ENCODE measurements around the gene HSD17B7. TPM values are rescaled to one million over a fixed set of nuclear protein-coding genes. Genes with fewer than 3 reads are reported as not detected.
"Not testable (repeated sequence)": the region's sequence is repeated elsewhere in the genome, so short reads cannot be mapped to it uniquely, and the experiment has no call there.

Gene HSD17B7
- total RNA-seq, 1 experiment from 2014 or later = 55.6 TPM

GRCh38 chr1:162799995-162800830, 9.7 kb downstream of the HSD17B7 start:
- DNase-seq (ENCODE audit: low spot score) = peak; percentile 85
- ChIA-PET POLR2A (ENCODE audit: low non-redundant PET) (interaction anchor here (0.6 kb wide), 2 partner anchors 31 to 186 kb away, joined by 3 to 16 read pairs; no protein-coding TSS in a partner anchor), CTCF (interaction anchor here (0.5 to 1.2 kb wide), 10 partner anchors 98 to 763 kb away, joined by 3 to 13 read pairs (median 3); no protein-coding TSS in a partner anchor)
- H3K4me3 ChIP-seq (ENCODE audit: low read depth, low read length, poor library complexity, severe bottlenecking); H3K4me1 ChIP-seq (ENCODE audit: insufficient read depth, low read length, poor library complexity, severe bottlenecking); H3K27ac ChIP-seq (ENCODE audit: low read depth, low read length, poor library complexity, severe bottlenecking); H3K9me3 ChIP-seq (ENCODE audit: low read depth, low read length, poor library complexity, severe bottlenecking); BruUV-seq (replicated peaks); H3K27me3 ChIP-seq (replicated peaks; ENCODE audit: insufficient read depth, low read depth, low read length, poor library complexity): not testable (repeated sequence)
- TF ChIP-seq CTCF (conservative IDR thresholded peaks at IDR 0.05; ENCODE audit: low read depth, low read length) = peak; percentile 63
- intact Hi-C loops (cut with micrococcal nuclease; ENCODE audit: unreplicated experiment) = loop anchor here (1.0 to 10.0 kb wide), 2 partner anchors 187 to 745 kb away; no protein-coding TSS in a partner anchor
- H3K36me3 ChIP-seq (ENCODE audit: insufficient read depth, low read length, poor library complexity, severe bottlenecking) = peaks cover 59% of the 10 kb centered on the region

- intact Hi-C loops (cut with micrococcal nuclease; ENCODE audit: unreplicated experiment); H3K9me3 ChIP-seq (ENCODE audit: low read depth, low read length, poor library complexity, severe bottlenecking); BruUV-seq (replicated peaks); H3K4me3 ChIP-seq (ENCODE audit: low read depth, low read length, poor library complexity, severe bottlenecking); POLR2A ChIA-PET (ENCODE audit: low non-redundant PET); DNase-seq (ENCODE audit: low spot score); H3K27me3 ChIP-seq (replicated peaks; ENCODE audit: insufficient read depth, low read depth, low read length, poor library complexity); H3K4me1 ChIP-seq (ENCODE audit: insufficient read depth, low read length, poor library complexity, severe bottlenecking); H3K27ac ChIP-seq (ENCODE audit: low read depth, low read length, poor library complexity, severe bottlenecking); CTCF ChIA-PET: not testable (repeated sequence)
- H3K36me3 ChIP-seq (ENCODE audit: insufficient read depth, low read length, poor library complexity, severe bottlenecking) = peaks cover 36% of the 10 kb centered on the region
Observed at GRCh38 chr1:162807503-162807902, 17.0 kb downstream of the HSD17B7 start.

- H3K27ac ChIP-seq (ENCODE audit: low read depth, low read length, poor library complexity, severe bottlenecking); H3K4me1 ChIP-seq (ENCODE audit: insufficient read depth, low read length, poor library complexity, severe bottlenecking); intact Hi-C loops (cut with micrococcal nuclease; ENCODE audit: unreplicated experiment); CTCF ChIA-PET; H3K27me3 ChIP-seq (replicated peaks; ENCODE audit: insufficient read depth, low read depth, low read length, poor library complexity); H3K4me3 ChIP-seq (ENCODE audit: low read depth, low read length, poor library complexity, severe bottlenecking); H3K9me3 ChIP-seq (ENCODE audit: low read depth, low read length, poor library complexity, severe bottlenecking); POLR2A ChIA-PET (ENCODE audit: low non-redundant PET); H3K36me3 ChIP-seq (ENCODE audit: insufficient read depth, low read length, poor library complexity, severe bottlenecking); DNase-seq (ENCODE audit: low spot score): not testable (repeated sequence)
- BruUV-seq (replicated peaks) = TSS peak; percentile 73
Observed at GRCh38 chr1:162812357-162812756, 21.9 kb downstream of the HSD17B7 start.

- H3K27me3 ChIP-seq (replicated peaks; ENCODE audit: insufficient read depth, low read depth, low read length, poor library complexity); intact Hi-C loops (cut with micrococcal nuclease; ENCODE audit: unreplicated experiment); H3K27ac ChIP-seq (ENCODE audit: low read depth, low read length, poor library complexity, severe bottlenecking); H3K9me3 ChIP-seq (ENCODE audit: low read depth, low read length, poor library complexity, severe bottlenecking); CTCF ChIA-PET; DNase-seq (ENCODE audit: low spot score); BruUV-seq (replicated peaks); H3K36me3 ChIP-seq (ENCODE audit: insufficient read depth, low read length, poor library complexity, severe bottlenecking); POLR2A ChIA-PET (ENCODE audit: low non-redundant PET); H3K4me3 ChIP-seq (ENCODE audit: low read depth, low read length, poor library complexity, severe bottlenecking): not testable (repeated sequence)
- peaks cover 15% of the 10 kb centered on the region for H3K4me1 ChIP-seq (ENCODE audit: insufficient read depth, low read length, poor library complexity, severe bottlenecking)
Observed at GRCh38 chr1:162818136-162818535, 27.6 kb downstream of the HSD17B7 start.

GRCh38 chr1:162818666-162819065, 28.2 kb downstream of the HSD17B7 start:
- DNase-seq (ENCODE audit: low spot score); H3K27ac ChIP-seq (ENCODE audit: low read depth, low read length, poor library complexity, severe bottlenecking); BruUV-seq (replicated peaks); CTCF ChIA-PET; H3K4me3 ChIP-seq (ENCODE audit: low read depth, low read length, poor library complexity, severe bottlenecking); intact Hi-C loops (cut with micrococcal nuclease; ENCODE audit: unreplicated experiment); POLR2A ChIA-PET (ENCODE audit: low non-redundant PET); H3K9me3 ChIP-seq (ENCODE audit: low read depth, low read length, poor library complexity, severe bottlenecking); H3K36me3 ChIP-seq (ENCODE audit: insufficient read depth, low read length, poor library complexity, severe bottlenecking); H3K27me3 ChIP-seq (replicated peaks; ENCODE audit: insufficient read depth, low read depth, low read length, poor library complexity): not testable (repeated sequence)
- H3K4me1 ChIP-seq (ENCODE audit: insufficient read depth, low read length, poor library complexity, severe bottlenecking) = peaks cover 21% of the 10 kb centered on the region
